SK-N-SH treated with all-trans-retinoic acid at 6 μM for 48 hours (cell line): Measurements from ENCODE around the gene FTCD.

ENCODE experiments used
- ATAC-seq: fragments of 200-7000 bp; cut with Tn5 transposase; 3 replicates; pipeline ENCODE4 v1.9.1; 2020; ENCODE audit warnings: mild to moderate bottlenecking, moderate library complexity
- ARNTL ChIP-seq: fragments of 450-650 bp; formaldehyde crosslinking; IDR thresholded peaks from 2 replicates; pipeline ENCODE4 v1.5.0; 2020; ENCODE audit warnings: low read depth, mild to moderate bottlenecking, moderate library complexity, borderline replicate concordance
- BACH2 ChIP-seq: fragments of 250-450 bp; sonication (Bioruptor Pico); IDR thresholded peaks from 2 replicates; pipeline ENCODE4 v1.9.0; 2021; ENCODE audit warnings: mild to moderate bottlenecking, borderline replicate concordance
- CREB5 ChIP-seq: fragments of 250-450 bp; sonication (Bioruptor Pico); IDR thresholded peaks from 2 replicates; pipeline ENCODE4 v1.5.1; 2020; ENCODE audit warnings: low read depth, mild to moderate bottlenecking, moderate library complexity
- CSDC2 ChIP-seq: fragments of 250-450 bp; sonication (Bioruptor Pico); IDR thresholded peaks from 2 replicates; pipeline ENCODE4 v1.5.0; 2020; ENCODE audit warnings: mild to moderate bottlenecking, moderate library complexity
- CSRNP3 ChIP-seq: fragments of 250-450 bp; sonication (Bioruptor Pico); IDR thresholded peaks from 2 replicates; pipeline ENCODE4 v1.5.1; 2021; ENCODE audit warnings: mild to moderate bottlenecking, moderate library complexity
- ESRRG ChIP-seq: fragments of 250-450 bp; sonication (Bioruptor Pico); IDR thresholded peaks from 2 replicates; pipeline ENCODE4 v1.6.1; 2021; ENCODE audit warnings: mild to moderate bottlenecking
- GLIS3 ChIP-seq: fragments of 250-450 bp; sonication (Bioruptor Pico); IDR thresholded peaks from 2 replicates; pipeline ENCODE4 v1.5.0; 2020; ENCODE audit warnings: mild to moderate bottlenecking, moderate library complexity
- ISL1 ChIP-seq: fragments of 250-450 bp; sonication (Bioruptor Pico); IDR thresholded peaks from 2 replicates; pipeline ENCODE4 v2.1.2; 2022; ENCODE audit warnings: mild to moderate bottlenecking, moderate library complexity
- OSR1 ChIP-seq: fragments of 250-450 bp; sonication (Bioruptor Pico); IDR thresholded peaks from 2 replicates; pipeline ENCODE4 v1.8.0; 2022; ENCODE audit warnings: moderate library complexity, mild to moderate bottlenecking, inconsistent platforms
- POU6F1 ChIP-seq: fragments of 250-450 bp; sonication (Bioruptor Pico); IDR thresholded peaks from 2 replicates; pipeline ENCODE4 v1.8.0; 2021; ENCODE audit warnings: low read depth, mild to moderate bottlenecking, moderate library complexity, borderline replicate concordance
- PPARA ChIP-seq: fragments of 250-450 bp; sonication (Bioruptor Pico); IDR thresholded peaks from 2 replicates; pipeline ENCODE4 v1.5.0; 2020; ENCODE audit warnings: mild to moderate bottlenecking, borderline replicate concordance
- RARB ChIP-seq: fragments of 250-450 bp; sonication (Bioruptor Pico); IDR thresholded peaks from 2 replicates; pipeline ENCODE4 v1.8.0; 2021; ENCODE audit warnings: mild to moderate bottlenecking, moderate library complexity
- SNAI2 ChIP-seq: fragments of 250-450 bp; sonication (Bioruptor Pico); IDR thresholded peaks from 2 replicates; pipeline ENCODE4 v1.5.0; 2020; ENCODE audit warnings: mild to moderate bottlenecking, moderate library complexity
- TCF4 ChIP-seq: fragments of 250-450 bp; sonication (Bioruptor Pico); IDR thresholded peaks from 2 replicates; pipeline ENCODE4 v1.8.0; 2021; ENCODE audit warnings: mild to moderate bottlenecking, moderate library complexity, borderline replicate concordance
- TOX ChIP-seq: fragments of 250-450 bp; sonication (Bioruptor Pico); IDR thresholded peaks from 2 replicates; pipeline ENCODE4 v1.8.0; 2021; ENCODE audit warnings: mild to moderate bottlenecking, moderate library complexity, borderline replicate concordance
- TSHZ2 ChIP-seq: fragments of 250-450 bp; sonication (Bioruptor Pico); IDR thresholded peaks from 2 replicates; pipeline ENCODE4 v1.5.0; 2020; ENCODE audit warnings: mild to moderate bottlenecking, moderate library complexity
- ZC3H10 ChIP-seq: fragments of 250-450 bp; sonication (Bioruptor Pico); IDR thresholded peaks from 2 replicates; pipeline ENCODE4 v1.5.1; 2021; ENCODE audit warnings: mild to moderate bottlenecking, moderate library complexity
- ZFP3 ChIP-seq: fragments of 250-450 bp; sonication (Bioruptor Pico); IDR thresholded peaks from 2 replicates; pipeline ENCODE4 v1.5.0; 2020; ENCODE audit warnings: mild to moderate bottlenecking, moderate library complexity
- ZFP30 ChIP-seq: fragments of 450-650 bp; formaldehyde crosslinking; IDR thresholded peaks from 2 replicates; pipeline ENCODE4 v1.5.0; 2022; ENCODE audit warnings: mild to moderate bottlenecking, moderate library complexity
- ZNF565 ChIP-seq: fragments of 450-650 bp; formaldehyde crosslinking; conservative IDR thresholded peaks from 2 replicates; pipeline ENCODE4 v1.5.0; 2020; ENCODE audit warnings: low read depth, mild to moderate bottlenecking, moderate library complexity
- ZNF70 ChIP-seq: fragments of 450-650 bp; formaldehyde crosslinking; IDR thresholded peaks from 2 replicates; pipeline ENCODE4 v1.5.0; 2020; ENCODE audit warnings: mild to moderate bottlenecking, moderate library complexity
- ZNF8 ChIP-seq: fragments of 450-650 bp; formaldehyde crosslinking; IDR thresholded peaks from 2 replicates; pipeline ENCODE4 v1.5.0; 2020; ENCODE audit warnings: mild to moderate bottlenecking, moderate library complexity

FTCD gene

GRCh38 chr21:46128933-46129571, 26.3 kb downstream of the FTCD start:
- TF ChIP-seq CSDC2, result no peak
- TF ChIP-seq ZNF565, result no peak
- no peak for TF ChIP-seq ZC3H10 (CRISPR knock-in tag)
- TF ChIP-seq ARNTL (CRISPR knock-in tag), result no peak
- no peak for TF ChIP-seq CREB5 (CRISPR knock-in tag)
- TF ChIP-seq ESRRG (CRISPR knock-in tag), result no peak
- no peak for TF ChIP-seq GLIS3
- TF ChIP-seq CSRNP3 (CRISPR knock-in tag), result no peak
- no peak for TF ChIP-seq SNAI2
- TF ChIP-seq ZNF8 (CRISPR knock-in tag), result no peak
- no peak for TF ChIP-seq ISL1
- TF ChIP-seq BACH2 (CRISPR knock-in tag), result no peak
- TF ChIP-seq ZNF70, result no peak
- TF ChIP-seq TSHZ2 (CRISPR knock-in tag), result no peak
- TF ChIP-seq ZFP3 (CRISPR knock-in tag), result no peak
- no peak for ATAC-seq

- TF ChIP-seq ZNF70 (peak; percentile 73), POU6F1 (CRISPR knock-in tag) (no peak), ZFP30 (CRISPR knock-in tag) (no peak), TCF4 (CRISPR knock-in tag) (peak; percentile 46; the same call in 1 of the 2 replicates), ESRRG (CRISPR knock-in tag) (no peak), SNAI2 (no peak)
- TF ChIP-seq, all 23 proteins: peak for 2
- peak; percentile 22; the same call in 2 of the 3 replicates for ATAC-seq
Observed at GRCh38 chr21:46128106-46128932, 27.1 kb downstream of the FTCD start.

GRCh38 chr21:46127239-46128105, 27.9 kb downstream of the FTCD start:
- ATAC-seq, result no peak
- TF ChIP-seq PPARA (CRISPR knock-in tag) (no peak), TSHZ2 (CRISPR knock-in tag) (no peak), TOX (CRISPR knock-in tag) (no peak), GLIS3 (no peak), OSR1 (CRISPR knock-in tag) (no peak), ZFP3 (CRISPR knock-in tag) (no peak), ZNF70 (no peak), CSDC2 (no peak), ISL1 (no peak), ZC3H10 (CRISPR knock-in tag) (no peak), CSRNP3 (CRISPR knock-in tag) (no peak), SNAI2 (no peak), ZFP30 (CRISPR knock-in tag) (no peak), ZNF8 (CRISPR knock-in tag) (no peak), BACH2 (CRISPR knock-in tag) (no peak), RARB (CRISPR knock-in tag) (no peak)
